Measurements from ENCODE around the gene DOCK2.

The DOCK2 gene

DNA sequence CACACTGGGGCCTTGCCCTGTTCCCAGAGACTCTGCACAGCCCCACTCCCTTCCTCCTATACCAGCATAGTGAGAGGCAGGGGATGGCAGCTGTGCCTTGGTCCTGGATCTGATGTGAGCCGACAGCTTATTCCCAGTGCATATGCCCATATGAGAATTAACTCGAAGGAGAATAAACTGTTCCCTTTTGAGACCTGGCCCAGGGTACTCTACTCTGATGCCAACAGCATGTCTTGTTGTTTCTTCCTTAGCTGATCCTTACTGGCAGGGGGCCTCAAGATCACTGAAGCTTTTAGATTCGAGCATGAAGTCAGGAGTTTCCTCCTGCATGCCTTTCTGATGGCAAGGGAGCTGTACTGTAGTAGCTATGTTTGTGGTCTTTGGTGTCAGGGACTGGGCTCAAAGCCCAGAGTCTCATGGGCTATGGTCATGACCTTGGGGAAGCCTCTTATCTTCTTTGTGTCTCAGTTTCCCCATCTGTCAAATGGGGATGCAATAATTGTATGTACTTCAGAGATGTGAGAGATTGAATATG lies 57.1 kb downstream of the DOCK2 start:
- no peak for DNase-seq (ENCODE audit: low read depth)

DNA sequence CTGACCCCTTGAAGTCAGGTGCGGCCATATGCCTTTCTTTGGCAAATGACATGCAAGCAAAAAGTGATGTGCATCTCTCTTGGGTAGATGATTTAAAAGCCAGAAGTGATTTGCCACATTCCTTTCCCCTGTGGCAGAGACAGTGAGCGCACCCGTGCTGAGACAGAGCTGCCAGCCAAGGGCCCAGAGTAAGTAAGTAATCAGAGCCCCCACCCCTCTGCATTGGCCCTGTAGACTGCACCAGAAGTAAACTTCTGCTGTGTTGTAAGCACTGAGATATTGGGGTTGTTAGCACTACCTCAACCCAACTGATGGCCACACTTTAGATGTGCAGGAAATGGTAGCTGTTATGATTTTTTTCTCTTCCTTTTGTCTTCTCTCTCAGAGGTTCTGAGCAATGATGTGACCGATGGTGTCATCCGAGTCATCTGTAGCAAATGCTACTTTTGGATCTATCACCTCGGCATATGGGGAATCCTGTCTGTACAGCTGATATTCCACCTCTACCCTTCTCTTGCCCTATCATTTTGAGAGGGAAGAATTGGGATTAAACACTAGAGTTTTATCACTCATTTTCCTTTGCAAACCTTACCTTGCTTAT lies 58.0 kb downstream of the DOCK2 start:
- no peak for DNase-seq (ENCODE audit: low read depth)

DNA sequence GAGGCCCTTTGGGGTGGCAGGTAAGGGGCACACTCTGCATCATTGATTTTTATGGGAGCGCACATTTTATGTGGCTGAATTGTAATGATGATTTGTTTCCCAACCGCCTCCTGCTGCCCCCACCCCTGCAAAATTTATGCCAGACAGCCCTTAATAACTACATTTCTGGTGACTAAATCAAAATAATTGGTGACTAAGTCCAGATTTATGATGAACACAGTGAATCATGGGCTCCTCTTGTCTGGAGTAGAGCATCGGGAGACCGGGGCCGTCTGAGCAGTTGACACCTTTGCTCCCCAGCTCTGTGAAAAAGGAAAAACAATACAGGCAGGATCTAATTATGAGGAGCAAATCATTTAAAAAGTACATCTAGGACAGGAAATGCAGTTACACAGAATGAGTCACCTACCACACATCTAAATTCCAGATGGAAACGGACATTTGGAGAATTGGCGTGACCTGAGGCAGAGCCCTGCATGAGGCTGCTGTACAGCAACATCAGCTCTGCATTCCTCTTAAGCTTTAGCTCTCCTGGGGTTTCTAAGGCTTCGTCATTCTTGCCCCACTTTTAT lies 58.9 kb downstream of the DOCK2 start:
- DNase-seq (ENCODE audit: low read depth), result no peak

DNA sequence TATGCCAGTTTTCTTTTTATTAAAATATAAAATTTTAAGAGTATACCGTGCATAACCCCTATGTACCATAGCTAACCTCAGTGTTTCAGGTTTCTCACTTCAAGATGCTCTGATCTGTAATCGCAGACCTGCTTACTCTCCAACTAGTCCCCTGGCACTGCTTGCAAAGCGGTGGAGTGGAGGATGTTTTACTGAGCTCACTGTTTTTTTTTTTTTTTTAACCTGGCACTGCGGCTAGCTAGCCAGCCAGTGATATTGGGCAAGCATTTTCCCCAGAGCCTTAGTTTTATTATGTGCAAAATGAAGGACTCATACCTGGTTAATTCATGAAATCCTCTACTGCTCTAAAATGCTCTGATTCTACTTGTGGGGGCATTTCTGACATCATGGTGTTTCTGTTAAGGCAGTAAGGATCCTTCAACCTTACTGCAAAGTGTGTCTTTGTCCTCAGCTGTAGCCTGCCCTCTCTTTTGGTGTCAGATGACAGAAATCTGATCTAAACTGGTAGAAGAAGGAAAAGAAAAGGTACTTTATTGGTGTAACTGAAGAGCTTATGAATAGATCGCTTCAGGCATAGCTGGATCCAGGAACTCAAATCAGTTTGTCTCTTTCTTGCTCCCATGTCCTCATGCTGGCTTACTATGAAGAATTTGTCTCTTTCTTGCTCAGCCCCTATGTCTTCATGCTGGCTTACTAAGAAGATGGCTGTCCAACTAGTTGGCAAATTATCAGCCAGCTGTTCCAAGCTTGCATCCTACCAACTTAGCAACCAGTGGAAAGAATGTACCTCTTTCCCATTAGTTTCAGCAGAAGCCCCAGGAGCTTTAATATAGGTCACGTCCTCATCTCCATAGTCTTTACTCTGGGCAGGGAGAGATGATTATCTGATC lies 59.8 kb downstream of the DOCK2 start:
- no peak for DNase-seq (ENCODE audit: low read depth)

DNA sequence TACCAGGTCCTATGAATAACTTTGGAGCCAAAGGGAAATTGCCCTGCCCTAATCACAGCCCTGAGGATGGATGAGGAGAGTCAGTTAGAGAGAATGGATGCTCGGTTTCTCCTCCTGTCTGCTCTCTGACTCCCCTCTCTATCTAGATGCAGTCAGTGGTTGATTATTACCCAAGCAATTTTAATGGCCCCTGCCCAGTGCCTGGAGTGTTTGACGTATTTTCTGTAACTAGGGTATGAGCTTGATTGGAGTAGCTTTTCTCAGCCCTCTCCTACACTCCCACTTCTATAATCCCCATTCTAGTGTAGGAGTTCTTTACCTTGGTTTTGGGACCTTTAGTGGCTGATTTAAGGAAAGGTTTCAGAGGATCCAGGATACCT lies 60.4 kb downstream of the DOCK2 start:
- DNase-seq (ENCODE audit: low read depth), result no peak

DNA sequence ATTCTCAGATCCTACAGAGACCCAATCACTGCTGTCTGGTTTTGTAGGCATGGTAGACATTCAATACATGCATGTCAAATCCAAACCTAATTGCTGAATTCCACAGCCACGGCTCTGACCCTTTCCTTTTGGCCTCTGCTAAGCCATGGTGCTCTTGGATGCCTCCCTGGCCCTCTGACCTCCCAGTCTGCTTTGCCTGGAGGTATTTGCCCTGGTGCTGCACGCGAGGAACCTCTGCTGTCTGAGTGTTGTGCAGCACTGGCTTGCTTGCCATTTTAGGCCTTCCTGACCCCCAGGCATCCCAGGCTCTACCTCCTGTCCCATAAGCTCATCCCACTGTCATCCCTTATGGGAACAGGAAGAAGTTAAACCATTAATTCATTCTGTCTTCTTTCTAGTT lies 60.9 kb downstream of the DOCK2 start:
- no peak for DNase-seq (ENCODE audit: low read depth)

DNA sequence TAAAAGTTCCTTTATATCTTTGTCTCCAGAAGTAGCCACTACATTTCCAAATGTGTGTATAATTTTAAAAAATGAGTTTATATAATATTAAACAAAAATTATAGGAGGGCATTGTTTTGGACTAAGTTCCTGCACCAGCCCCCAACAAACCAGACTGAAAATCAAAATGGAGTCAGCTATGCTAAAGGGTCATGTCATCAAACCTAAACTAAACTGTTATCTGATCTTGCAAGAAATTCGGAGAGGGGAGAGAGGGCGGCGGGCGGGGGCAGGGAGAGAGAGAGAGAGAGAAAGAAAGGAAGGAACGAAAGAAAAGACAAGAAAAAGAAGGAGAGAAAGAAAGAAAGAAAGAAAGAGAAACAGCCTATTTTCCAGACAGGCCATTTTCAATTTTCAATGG lies 63.5 kb downstream of the DOCK2 start:
- no peak for DNase-seq (ENCODE audit: low read depth)

DNA sequence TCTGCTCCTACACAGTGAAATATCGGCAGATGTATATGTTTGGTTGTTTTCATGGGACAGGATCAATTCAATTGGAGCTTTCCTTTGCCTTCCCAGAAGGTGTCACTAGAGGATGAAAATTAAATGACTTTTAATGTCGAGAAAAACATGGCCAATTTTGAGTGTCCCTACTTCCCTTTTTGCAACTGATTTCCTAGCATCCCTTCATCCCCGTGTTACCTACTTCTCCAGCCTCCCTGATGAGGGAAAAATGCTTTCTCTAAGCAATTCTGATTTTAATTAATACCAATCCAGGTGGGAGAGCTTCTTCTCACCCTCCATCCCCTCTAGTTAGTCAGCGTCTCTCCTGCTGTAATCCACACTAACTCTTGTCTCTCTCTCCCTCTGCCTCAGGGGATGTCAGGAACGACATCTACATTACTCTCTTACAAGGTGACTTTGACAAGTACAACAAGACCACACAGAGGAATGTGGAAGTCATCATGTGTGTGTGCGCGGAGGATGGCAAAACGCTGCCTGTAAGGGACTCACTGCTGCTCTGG lies 64.9 kb downstream of the DOCK2 start:
- no peak for DNase-seq (ENCODE audit: low read depth)

DNA sequence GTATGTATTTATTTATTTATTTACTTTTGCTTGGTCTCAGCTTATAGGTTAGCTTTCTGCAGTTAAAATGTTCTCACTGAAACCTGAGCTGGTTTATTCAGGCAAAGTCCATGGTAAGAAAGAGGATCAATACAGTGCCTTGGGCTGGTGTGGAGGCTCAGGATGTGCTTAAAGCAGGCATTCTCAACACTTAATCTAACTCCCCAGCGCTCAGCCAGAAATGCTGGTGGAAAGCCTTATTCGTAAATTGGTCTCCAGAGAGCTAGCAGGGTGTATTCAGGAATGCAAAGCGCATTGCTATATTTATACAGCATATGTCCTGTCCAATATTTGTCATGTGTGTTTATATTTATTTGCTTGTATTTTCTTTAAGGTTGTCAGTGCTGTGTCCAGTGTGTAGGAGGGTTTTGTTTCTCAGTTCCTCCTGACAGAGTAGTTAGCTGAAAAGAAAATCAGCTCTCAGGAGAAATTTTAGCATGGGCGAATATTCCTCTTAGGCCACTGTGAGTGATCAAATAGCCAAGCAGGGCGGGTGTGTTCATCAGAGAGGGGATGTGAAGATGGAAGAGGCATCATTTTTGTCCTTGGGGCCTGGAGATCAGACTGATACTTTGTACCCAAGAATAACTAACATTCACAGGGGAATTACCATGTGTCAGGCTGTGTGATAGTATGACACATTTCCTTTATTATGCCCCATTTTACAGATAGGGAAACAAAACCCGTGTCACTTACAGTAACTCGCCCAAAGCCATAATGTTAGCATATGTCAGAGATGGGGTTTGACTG lies 65.8 kb downstream of the DOCK2 start:
- DNase-seq (ENCODE audit: low read depth), result no peak

DNA sequence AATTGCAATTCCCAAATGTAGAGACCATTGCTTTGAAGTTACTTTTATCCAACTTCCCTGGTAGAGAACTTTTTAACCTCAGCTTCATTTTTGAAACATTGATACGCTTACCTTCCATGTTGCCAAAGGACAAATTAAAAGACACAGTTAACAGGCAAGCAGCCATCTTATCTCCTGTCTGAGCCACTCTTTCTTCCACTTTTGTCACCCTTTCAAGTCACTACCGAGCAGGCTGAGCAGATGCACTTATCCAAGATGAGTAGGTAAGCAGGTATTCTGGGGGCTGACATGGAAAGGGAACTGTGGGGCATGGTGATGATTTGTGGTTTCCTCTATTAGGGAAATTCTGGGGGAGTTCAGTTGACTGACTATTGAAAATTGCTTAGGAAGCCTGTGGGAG lies 66.7 kb downstream of the DOCK2 start:
- DNase-seq (ENCODE audit: low read depth), result no peak

DNA sequence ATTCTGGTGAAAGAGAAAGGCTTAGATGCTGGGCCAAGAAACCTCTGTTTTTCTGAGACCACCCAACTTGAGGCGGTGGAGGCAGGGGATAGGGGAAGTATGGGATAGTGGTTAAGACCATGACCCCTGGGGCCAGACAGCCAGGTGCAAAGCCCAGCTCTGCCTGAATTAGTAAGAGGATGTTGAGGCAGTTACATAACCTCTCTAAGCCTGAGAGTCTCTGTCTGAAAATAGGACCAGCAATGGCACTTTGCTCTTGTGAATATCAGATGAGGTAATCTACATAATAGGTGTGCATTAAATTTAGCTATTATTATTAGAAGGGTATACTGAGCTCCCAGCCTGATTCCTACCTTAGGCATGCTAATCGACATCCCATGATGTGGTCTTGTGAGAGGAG lies 68.2 kb downstream of the DOCK2 start:
- DNase-seq (ENCODE audit: low read depth), result no peak

DNA sequence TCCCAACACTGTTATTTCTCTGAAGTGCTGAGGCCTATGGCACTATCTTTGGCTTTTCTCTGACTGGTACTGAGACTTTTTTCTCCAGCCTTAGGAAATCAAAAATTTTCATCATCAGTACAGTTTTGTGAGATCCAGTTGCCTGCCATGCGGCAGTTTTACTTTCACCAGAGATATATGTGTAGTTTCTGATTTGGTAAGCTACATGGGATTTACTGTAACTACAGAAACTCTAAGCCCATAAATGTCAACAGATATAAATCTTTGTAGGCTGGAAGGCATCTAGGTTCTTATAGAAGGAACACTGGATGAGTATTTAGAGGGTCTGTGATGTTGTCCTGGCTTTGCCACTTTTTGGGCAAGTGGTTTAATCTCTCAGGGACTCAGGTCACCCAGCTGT lies 69.0 kb downstream of the DOCK2 start:
- no peak for DNase-seq (ENCODE audit: low read depth)

DNA sequence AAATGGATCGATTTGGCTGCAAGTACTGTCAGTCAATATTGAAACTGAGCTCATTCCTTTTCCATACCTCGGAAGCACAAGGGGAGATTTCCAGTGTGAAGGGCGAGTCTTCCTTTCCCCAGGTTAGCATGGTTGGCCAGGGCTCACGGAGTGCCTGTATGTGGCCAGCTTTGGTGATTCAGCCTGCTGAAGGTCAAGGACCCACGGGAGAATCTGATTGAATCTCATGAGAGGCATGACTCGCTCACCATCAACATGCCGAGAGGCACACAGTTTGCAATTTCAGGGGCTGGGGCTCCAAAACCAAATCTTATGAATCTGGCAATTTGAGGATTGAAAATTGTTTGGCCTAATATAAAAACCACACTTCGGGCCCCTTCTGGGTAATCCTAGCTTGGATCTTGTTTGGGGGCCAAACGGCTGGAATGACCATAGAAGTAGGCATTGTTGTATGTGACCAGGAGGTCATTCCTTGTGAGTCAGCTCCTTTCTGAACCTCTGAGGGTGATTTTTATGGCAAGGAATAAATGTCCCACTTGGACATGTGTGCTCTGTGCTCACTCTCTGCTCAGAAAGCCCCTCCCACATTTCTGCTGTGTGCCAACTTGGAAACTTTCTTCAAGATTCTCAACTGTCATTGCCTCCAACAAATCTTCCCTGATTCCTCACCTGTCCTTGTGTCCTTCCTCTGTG lies 69.8 kb downstream of the DOCK2 start:
- no peak for DNase-seq (ENCODE audit: low read depth)

DNA sequence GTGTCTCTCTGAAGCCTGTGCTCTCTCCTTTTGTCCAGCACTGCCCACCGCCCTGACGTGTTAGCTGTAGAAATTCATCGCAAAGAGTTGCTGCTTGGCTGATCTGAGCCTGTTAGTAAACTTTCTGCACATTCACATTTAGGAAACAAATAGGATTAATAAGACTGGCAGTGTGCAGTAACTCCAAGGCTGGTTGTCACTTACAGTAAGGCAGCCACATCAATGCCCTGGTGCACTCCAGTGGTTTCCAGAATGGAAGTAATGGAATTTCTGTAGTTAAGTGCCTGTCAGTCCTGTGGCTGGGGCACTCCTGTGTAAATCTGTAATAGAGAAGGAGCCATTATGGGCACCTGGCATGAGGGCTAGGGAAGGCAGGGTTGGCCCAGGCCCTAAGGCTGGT lies 70.6 kb downstream of the DOCK2 start:
- no peak for DNase-seq (ENCODE audit: low read depth)

DNA sequence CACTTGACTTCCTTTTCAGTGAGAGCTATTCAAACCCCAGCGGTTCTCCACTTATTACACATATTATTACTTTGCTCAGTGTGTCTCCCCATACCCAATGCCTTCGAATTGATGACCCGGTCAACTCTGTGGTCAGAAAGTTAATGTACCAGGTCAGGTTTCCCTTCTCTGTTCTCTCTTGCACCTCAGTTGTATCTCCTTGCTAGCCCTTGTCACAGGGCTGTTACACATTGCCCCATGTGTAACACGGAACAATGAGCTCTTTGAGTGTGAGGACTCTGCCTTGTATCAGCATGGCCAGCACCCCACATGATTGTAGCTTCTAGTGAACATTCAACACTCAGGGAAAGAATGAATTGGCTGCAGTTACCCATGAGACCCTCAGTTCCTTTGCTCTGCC lies 73.6 kb downstream of the DOCK2 start:
- DNase-seq (ENCODE audit: low read depth), result no peak

DNA sequence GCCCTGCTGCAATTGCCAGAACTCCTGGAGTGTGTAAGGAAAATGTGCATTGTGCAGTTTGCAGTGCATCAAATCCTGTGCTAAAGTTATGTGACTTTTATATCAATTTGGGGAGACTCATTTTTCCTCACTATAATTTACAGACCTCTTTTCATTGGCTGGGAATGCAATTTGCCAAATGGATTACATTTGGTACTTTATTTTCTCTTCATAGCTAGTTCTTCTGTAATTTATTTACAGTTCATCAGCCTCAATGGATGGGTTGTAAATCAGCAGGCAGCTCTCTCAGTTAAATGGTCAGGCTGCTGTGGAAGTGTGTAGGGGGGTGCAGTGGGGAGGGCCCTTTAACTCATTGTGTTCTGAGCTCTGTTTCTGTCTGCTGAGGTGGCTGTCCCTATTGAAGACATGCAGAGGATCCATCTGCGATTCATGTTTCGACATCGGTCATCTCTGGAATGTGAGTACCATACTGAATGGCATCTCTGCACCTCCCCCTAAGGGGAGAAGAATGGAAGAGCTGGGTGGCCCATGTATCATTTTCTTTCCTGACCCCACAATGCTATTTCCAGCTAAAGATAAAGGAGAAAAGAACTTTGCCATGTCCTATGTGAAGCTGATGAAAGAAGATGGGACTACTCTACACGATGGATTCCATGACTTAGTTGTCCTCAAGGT lies 74.6 kb downstream of the DOCK2 start:
- DNase-seq (ENCODE audit: low read depth), result no peak

DNA sequence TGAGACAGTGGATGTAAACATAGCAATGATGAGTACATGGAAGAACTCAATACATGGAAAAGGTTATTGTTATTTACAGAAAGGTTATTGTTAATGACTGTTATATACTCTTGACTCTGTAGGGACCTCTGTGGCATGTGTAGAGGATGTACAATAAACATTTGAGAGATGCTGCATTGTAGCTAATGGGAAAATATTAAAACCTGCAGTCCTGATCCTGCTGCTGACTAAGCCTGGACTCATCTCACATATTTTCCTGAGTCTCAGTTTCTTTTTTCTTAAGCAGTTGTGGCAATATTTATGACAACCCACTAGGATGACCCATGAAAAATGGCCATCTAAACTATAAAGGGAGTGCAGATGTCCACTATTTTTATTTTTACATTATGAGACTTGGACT lies 75.4 kb downstream of the DOCK2 start:
- no peak for DNase-seq (ENCODE audit: low read depth)

DNA sequence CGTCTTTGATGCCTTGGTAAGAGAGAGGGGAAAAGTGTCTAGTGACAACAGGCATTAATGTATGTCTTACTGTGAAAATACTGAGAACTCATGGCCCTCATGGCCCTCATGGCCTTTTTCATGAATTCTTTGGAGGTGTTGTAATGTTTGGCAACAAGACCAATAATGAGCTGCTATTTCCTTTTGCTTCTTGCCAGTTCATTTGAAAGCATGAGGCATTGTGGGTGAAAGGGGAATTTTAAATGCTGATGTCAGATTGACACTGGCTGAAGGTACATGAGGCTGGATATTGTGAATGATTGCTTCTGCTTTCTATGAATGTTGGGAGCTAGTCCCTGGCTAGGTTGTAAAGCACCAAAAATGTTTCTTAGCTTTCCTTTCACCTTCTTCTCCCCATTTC lies 79.2 kb downstream of the DOCK2 start:
- no peak for DNase-seq (ENCODE audit: low read depth)

DNA sequence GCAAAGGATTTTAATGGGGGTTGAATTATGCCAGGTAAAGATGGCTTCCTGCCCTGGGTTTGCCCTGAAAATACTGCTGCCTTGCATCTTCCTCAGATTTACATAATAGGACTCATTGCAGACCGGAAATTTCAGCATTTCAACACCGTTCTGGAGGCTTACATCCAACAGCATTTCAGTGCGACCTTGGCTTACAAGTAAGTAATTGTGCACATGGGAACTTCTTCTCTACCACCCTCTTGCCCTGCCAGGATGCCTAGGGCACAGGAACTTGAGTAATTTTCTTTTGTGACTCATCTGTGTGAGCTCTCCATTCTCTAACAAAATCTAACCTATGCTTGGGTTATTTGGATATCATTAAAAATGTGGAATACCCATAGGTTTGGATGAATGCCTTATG lies 80.2 kb downstream of the DOCK2 start:
- no peak for DNase-seq (ENCODE audit: low read depth)

DNA sequence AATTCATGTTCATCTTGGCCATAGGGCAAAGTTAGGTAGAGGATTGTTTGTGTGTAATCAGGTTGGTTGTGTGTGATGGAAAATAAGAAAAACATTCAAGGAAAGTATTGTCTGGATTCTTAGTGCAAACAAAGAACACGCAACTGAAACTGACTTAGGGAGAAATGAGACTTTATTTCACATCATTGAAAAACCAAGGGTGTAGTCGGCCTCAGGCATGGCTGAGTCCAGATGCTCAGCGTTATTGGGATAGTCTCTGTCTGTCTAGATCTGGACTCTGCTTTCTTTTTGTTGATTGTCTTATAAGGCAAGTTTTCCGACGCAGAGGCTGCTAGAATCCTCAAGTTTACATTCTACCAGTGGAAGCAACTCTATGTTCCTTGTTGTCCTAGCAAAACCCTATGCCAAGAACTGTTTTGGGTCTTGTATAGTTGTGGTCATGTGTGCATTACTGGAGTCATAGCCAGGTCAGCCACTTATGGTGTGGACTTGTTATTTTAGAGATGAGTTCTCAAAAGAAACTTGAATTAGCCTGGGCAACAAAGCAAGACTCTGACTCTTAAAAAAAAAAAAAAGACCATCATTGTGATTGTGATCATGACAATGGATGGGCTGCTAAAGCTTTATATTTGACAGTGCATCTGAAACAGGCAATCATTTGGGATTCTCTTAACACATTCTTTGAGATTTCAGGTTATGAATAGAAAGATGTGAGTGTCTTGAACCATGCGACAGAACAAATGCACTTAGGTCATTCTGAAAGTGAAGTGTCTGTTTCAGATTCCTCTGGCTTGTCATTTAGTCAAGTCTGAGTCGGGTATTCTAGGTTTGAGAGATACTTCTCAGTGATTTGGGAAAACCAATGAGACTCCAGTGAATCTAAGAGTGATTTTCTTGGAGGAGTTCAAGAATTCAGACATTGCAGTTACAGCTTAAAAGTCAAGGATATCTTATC lies 82.6 kb downstream of the DOCK2 start:
- DNase-seq (ENCODE audit: low read depth), result no peak
